SH-SY5Y (cell line): ENCODE data around the gene FSIP2.

Source experiments
- GATA2 ChIP-seq: IDR thresholded peaks from 2 replicates; pipeline ENCODE4 v1.6.1; 2011; ENCODE audit warnings: mild to moderate bottlenecking, low read depth, low read length
- GATA3 ChIP-seq: IDR thresholded peaks from 2 replicates; pipeline ENCODE4 v1.6.1; 2011; ENCODE audit warnings: low read depth, mild to moderate bottlenecking, low read length, moderate library complexity

GRCh38 chr2:185745864-185746859 is 7.6 kb downstream of the FSIP2 start:
- TF ChIP-seq GATA3: no peak
- TF ChIP-seq GATA2: no peak
